ENCODE results near the gene INSYN2B.

DNA sequence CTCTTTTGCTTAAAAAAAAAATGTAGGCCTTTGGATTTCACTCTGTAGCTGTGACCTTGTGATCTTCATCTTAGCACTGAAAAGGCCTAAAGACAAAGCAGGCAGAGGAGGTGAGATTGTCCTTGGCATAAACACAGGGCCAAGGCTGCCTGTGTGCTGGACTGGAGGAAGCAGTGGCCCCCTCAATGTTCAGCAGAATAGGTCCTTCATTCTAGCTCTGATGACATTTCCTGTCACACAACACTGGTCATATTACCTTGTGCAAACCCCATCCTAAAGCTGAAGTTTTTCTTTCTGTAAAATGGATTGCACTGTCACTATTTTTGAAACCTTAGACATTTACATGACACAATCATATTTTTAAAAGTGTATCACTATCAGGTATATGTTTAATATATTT is 147.4 kb downstream of the INSYN2B start:
- no peak for TF ChIP-seq EZH2 (IDR thresholded peaks at IDR 0.05; ENCODE audit: low read length, unreplicated experiment)
- TF ChIP-seq, protein P1, sequence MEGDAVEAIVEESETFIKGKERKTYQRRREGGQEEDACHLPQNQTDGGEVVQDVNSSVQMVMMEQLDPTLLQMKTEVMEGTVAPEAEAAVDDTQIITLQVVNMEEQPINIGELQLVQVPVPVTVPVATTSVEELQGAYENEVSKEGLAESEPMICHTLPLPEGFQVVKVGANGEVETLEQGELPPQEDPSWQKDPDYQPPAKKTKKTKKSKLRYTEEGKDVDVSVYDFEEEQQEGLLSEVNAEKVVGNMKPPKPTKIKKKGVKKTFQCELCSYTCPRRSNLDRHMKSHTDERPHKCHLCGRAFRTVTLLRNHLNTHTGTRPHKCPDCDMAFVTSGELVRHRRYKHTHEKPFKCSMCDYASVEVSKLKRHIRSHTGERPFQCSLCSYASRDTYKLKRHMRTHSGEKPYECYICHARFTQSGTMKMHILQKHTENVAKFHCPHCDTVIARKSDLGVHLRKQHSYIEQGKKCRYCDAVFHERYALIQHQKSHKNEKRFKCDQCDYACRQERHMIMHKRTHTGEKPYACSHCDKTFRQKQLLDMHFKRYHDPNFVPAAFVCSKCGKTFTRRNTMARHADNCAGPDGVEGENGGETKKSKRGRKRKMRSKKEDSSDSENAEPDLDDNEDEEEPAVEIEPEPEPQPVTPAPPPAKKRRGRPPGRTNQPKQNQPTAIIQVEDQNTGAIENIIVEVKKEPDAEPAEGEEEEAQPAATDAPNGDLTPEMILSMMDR (conservative IDR thresholded peaks at IDR 0.05; ENCODE audit: low read depth, low read length) = no peak
- no peak for TF ChIP-seq EZH2phosphoT487 (IDR thresholded peaks at IDR 0.05; ENCODE audit: borderline replicate concordance, low read length)
